Small intestine (tissue), 7 donors: ENCODE data around the gene NPY2R. TPM values are rescaled to one million over a fixed set of nuclear protein-coding genes. Genes with fewer than 3 reads are reported as not detected.

Source experiments
- DNase-seq, 2 donors: peaks; one replicate each; pipeline versions ENCODE4 v3.0.0 to v3.0.0-alpha.2; 2013
- FAIRE-seq: peaks from 2 replicates; lab custom pipeline; 2012; peaks lifted over from hg19 to GRCh38; lab: Jason Lieb, UNC
- H3K27ac ChIP-seq, 3 donors: one replicate each; pipeline ENCODE4 v1.5.1; 2013; ENCODE audit warnings: low read length in 2 of 3, mild to moderate bottlenecking in 2 of 3, control low read depth in 1 of 3, inconsistent platforms in 1 of 3, low read depth in 1 of 3, moderate library complexity in 1 of 3
- H3K27me3 ChIP-seq, 3 donors: one replicate each; pipeline ENCODE4 v1.6.1; 2013; ENCODE audit warnings: low read length in 3 of 3, inconsistent platforms in 1 of 3; ENCODE audit not compliant: control insufficient read depth in 3 of 3, insufficient read depth in 3 of 3
- H3K36me3 ChIP-seq, 3 donors: one replicate each; pipeline ENCODE4 v1.6.1; 2013; ENCODE audit warnings: low read length in 3 of 3, inconsistent platforms in 1 of 3, low read depth in 1 of 3, mild to moderate bottlenecking in 1 of 3, moderate library complexity in 1 of 3; ENCODE audit not compliant: control insufficient read depth in 3 of 3, insufficient read depth in 2 of 3
- H3K4me1 ChIP-seq, 3 donors: one replicate each; pipeline ENCODE4 v1.6.1; 2013; ENCODE audit warnings: low read length in 2 of 3, inconsistent platforms in 1 of 3, low read depth in 1 of 3, mild to moderate bottlenecking in 1 of 3, moderate library complexity in 1 of 3; ENCODE audit not compliant: control insufficient read depth in 3 of 3, insufficient read depth in 2 of 3
- H3K4me3 ChIP-seq, 3 donors: one replicate each; pipeline ENCODE4 v1.5.1; 2013; ENCODE audit warnings: low read length in 3 of 3, control low read depth in 1 of 3, inconsistent platforms in 1 of 3, low read depth in 1 of 3, mild to moderate bottlenecking in 1 of 3, moderate library complexity in 1 of 3
- H3K9me3 ChIP-seq, 2 donors: one replicate each; pipeline ENCODE4 v1.6.1; 2013; ENCODE audit warnings: low read depth in 1 of 2, low read length in 1 of 2; ENCODE audit not compliant: control insufficient read depth in 2 of 2, insufficient read depth in 1 of 2
- WGBS, 3 donors: extraction: QIAGEN DNeasy Blood & Tissue Kit; methylation state at CpG; one replicate each; pipeline ENCODE4 v1.1.7; 2013; 5-methylcytosine and 5-hydroxymethylcytosine counted together
- polyA plus RNA-seq, 4 donors: library from polyadenylated mRNA; stranded (reverse) in 3 of 4; unstranded in 1 of 4; fragments of 200-250 nt in 3 of 4; fragments of 120-200 nt in 1 of 4; gene quantifications; one replicate each; pipeline versions ENCODE4 v1.2.1 to v1.2.3, GENCODE V29; 2013
- donor health status: healthy with polysubstance abuse.
- donor health status: control.
- donor health status: control.
- donor health status: Bipolar disorder and iron deficiency.
- donor health status: healthy.

NPY2R gene
- polyA plus RNA-seq, 4 donors = 0.28 to 2.2 TPM; not detected in 2

DNA sequence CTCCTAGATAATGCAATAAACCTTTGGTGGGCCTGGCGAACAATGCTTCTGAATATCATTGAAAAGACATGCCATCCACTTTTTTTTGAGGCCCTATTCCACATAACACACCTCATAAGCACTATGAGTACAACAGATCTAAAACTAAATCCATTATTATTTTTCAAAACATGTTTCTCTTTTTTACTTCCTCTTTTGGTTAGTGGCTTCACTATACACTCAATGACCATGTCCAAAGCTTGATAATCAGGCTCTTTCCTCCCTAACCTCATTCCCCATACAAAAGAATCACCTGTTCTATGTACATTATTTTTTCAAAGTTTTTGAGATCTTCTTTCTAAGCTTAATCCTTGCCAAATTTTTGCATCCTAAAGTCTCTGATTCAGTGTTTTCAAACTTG lies 20.4 kb upstream of the NPY2R start:
- no peaks in the 10 kb centered on the region for H3K27me3 ChIP-seq
- no peaks in the 10 kb centered on the region for H3K36me3 ChIP-seq
- FAIRE-seq = no peak
- 40 to 73% (median 67%) methylated on average over 1 of the region's 1 CpG for WGBS, 3 donors
- H3K9me3 ChIP-seq = no peaks in the 10 kb centered on the region
- H3K27ac ChIP-seq = no peak overlapping the region
- no peak for DNase-seq
- no peaks in the 10 kb centered on the region for H3K4me1 ChIP-seq
- no peak overlapping the region for H3K4me3 ChIP-seq

DNA sequence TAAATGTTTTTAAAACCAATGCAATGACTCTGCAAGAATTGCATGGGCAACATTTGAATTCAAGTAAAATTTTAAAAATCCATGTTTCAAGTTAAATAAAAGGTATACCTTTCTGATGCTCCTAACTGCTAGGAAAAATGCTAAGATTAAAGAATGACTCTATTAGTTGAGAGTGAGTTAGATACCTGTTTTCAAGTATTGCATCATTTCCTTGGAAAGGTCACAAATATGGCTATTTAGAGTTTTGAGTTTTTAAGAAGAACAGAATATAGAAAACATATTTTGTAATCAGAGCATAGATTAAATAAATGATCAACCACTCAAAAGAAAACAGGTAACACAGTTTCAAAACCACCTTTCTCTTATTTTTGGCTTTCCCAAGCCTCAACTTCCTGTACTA lies 18.3 kb upstream of the NPY2R start:
- no peak for DNase-seq
- no peaks in the 10 kb centered on the region for H3K4me1 ChIP-seq
- FAIRE-seq = no peak
- H3K9me3 ChIP-seq = no peaks in the 10 kb centered on the region
- no peak overlapping the region for H3K27ac ChIP-seq
- H3K27me3 ChIP-seq = no peaks in the 10 kb centered on the region
- H3K36me3 ChIP-seq = no peaks in the 10 kb centered on the region
- no peak overlapping the region for H3K4me3 ChIP-seq

DNA sequence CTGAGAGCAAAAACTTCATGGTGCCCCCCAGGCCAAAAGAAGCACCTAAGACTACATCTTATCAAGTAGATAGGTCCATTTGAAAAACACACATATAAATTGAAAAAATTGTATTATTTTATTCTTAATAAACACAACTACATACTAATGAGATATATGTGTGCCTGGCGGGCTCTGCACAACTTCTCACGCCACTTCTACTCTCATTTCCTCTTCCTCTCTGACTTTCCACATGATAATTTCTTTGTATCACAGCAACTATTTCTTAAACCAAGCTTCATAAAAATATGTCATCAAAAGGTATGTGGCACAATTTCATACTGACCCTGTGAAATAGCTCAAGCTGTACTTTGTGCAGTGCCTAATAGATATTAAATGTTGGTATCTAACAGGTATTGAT lies 10.7 kb upstream of the NPY2R start:
- no peak for FAIRE-seq
- WGBS, 3 donors = 84 to 93% (median 89%) methylated on average over 2 of the region's 2 CpGs

DNA sequence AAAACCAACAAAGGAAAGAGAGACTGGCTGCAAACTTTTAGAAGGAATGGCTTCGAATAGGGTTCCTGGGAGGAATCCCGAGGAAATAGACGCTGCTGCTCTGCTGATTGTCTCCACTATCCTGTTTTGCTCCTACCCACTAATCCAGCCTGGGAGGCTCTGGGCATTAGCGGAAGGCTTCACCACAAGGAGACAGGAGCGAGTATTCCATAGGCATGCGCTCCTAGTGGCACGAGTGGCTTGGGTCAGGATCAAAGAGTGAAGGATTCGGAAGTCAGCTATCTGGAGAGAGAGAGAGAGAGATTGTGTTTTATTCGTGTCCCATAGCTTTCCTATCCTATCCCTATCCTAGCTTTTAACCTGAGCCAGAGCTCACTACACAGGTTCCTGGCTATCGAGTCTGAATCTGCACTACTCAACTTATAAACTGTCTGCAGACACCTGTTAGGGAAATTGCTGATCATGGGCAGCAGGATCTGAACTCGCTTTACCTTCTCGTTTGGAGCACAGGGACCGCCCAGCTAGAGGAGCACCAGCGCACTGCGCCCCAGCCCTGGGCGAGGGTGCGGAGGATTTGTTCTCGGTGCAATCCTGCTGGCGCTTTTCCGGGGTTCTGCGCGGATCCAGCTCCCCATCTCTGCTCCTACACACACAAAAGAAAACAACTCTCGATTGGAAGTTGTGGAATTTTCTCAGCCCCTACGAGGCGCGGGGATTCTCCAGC lies 740 bp upstream of the NPY2R start:
- Histone ChIP-seq H3K27ac (no peak overlapping the region), H3K9me3 (no peaks in the 10 kb centered on the region), H3K36me3 (no peaks in the 10 kb centered on the region), H3K4me3 (peak overlapping the region in 1 of 3 donors; percentile 37), H3K27me3 (peaks cover 4 to 38% (median 20%) of the 10 kb centered on the region in 3 donors), H3K4me1 (no peaks in the 10 kb centered on the region)
- 4 to 12% (median 7%) methylated on average over 26 of the region's 26 CpGs for WGBS, 3 donors
- peak in 1 of 2 donors; percentile 26 for DNase-seq
- no peak for FAIRE-seq

More for the DNA sequence above, 10.7 kb upstream of the NPY2R start:
- no peaks in the 10 kb centered on the region for H3K27me3 ChIP-seq
- no peak overlapping the region for H3K27ac ChIP-seq
- no peaks in the 10 kb centered on the region for H3K36me3 ChIP-seq
- H3K9me3 ChIP-seq = no peaks in the 10 kb centered on the region
- H3K4me3 ChIP-seq = no peak overlapping the region
- H3K4me1 ChIP-seq = no peaks in the 10 kb centered on the region
- no peak for DNase-seq

DNA sequence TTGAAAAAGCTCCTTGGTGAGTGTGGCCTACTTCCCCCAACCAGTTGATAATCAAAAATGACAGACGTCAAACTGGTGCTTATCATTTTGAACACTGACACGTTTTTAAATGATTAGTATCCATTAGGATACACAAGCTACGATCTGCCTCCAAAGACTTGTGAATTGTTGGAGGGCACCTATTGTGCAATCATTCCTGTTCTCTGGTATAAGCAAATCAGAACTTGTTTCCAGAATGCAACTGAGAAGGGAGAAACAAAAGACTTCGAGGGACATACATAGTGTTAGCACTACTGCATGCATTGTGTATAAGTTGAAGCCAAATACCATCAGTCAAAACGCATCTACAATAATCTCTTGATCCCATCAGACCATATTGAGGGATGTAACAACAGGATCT lies 11.6 kb downstream of the NPY2R start:
- DNase-seq = no peak

DNA sequence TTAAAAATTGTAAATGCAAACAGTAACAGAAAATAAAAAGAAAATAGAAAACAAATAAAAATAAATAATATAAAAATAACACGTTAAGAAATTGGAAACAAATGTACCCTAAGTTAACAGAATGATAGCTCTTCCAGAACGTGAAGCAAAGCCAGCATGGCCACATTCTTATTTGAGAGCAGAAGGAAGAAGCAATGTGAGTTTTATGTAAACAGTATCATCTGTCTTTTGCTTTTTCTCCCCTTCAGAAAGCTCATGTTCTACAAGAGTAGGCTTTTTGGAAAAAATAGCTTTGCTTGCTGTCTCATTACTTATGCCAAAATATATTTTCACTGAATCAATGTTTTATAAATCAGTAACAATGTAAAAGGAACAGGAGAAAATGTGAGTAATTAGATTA lies 18.7 kb downstream of the NPY2R start:
- Histone ChIP-seq H3K9me3 (no peaks in the 10 kb centered on the region), H3K27ac (no peak overlapping the region), H3K4me3 (no peak overlapping the region), H3K27me3 (no peaks in the 10 kb centered on the region), H3K4me1 (no peaks in the 10 kb centered on the region), H3K36me3 (no peaks in the 10 kb centered on the region)
- WGBS, 3 donors = 20 to 35% (median 33%) methylated on average over 2 of the region's 2 CpGs
- DNase-seq (no peak), FAIRE-seq (no peak)

More for the DNA sequence above, 11.6 kb downstream of the NPY2R start:
- no peak for FAIRE-seq
- no peaks in the 10 kb centered on the region for H3K9me3 ChIP-seq
- 64 to 69% (median 68%) methylated on average over 5 of the region's 5 CpGs for WGBS, 3 donors
- no peak overlapping the region for H3K27ac ChIP-seq
- no peak overlapping the region for H3K4me3 ChIP-seq
- no peaks in the 10 kb centered on the region for H3K4me1 ChIP-seq
- no peaks in the 10 kb centered on the region for H3K27me3 ChIP-seq
- no peaks in the 10 kb centered on the region for H3K36me3 ChIP-seq

DNA sequence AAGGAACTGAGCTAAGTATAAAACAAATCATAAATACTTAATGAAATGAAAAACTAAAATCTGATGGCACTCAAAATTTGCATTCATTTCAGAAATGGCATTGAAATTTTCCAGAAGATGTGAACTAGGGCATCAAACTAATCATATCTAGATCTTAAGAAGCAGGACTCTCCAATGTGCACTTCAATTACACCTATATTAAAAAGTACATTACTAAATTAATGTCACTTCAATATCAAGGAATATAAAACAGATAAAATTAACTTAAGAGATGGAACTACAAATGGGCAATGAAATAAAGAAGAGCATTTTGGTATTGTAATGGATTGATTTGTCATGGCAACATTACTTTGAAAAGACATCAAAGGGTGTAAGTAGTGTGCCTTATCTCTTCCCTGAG lies 20.3 kb downstream of the NPY2R start:
- no peak overlapping the region for H3K27ac ChIP-seq
- H3K4me3 ChIP-seq = no peak overlapping the region
- DNase-seq = no peak
- no peaks in the 10 kb centered on the region for H3K4me1 ChIP-seq
- FAIRE-seq = no peak
- H3K9me3 ChIP-seq = no peaks in the 10 kb centered on the region
- H3K36me3 ChIP-seq = no peaks in the 10 kb centered on the region
- no peaks in the 10 kb centered on the region for H3K27me3 ChIP-seq

DNA sequence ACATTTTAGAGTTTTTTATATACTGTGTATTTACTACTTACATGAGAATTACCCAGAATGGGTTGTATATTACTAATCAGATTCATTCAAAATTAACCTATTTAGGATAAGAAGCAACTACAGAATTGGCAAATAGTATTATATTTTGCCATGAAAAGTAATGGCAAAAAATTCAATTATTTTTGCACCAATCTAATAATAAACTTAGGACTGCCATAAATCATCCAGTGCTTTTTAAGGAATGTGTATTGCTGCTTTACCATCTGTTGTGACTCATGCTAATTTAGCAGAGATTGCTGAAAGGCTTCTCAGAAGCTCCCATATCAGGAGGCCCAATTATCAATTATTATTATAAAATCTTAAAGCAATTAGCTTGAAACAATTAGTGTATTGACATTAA lies 24.0 kb downstream of the NPY2R start:
- no peak overlapping the region for H3K27ac ChIP-seq
- no peaks in the 10 kb centered on the region for H3K4me1 ChIP-seq
- DNase-seq = no peak
- peaks cover 0 to 4% of the 10 kb centered on the region in 2 donors for H3K9me3 ChIP-seq
- H3K27me3 ChIP-seq = no peaks in the 10 kb centered on the region
- H3K4me3 ChIP-seq = no peak overlapping the region
- no peak for FAIRE-seq
- H3K36me3 ChIP-seq = no peaks in the 10 kb centered on the region

DNA sequence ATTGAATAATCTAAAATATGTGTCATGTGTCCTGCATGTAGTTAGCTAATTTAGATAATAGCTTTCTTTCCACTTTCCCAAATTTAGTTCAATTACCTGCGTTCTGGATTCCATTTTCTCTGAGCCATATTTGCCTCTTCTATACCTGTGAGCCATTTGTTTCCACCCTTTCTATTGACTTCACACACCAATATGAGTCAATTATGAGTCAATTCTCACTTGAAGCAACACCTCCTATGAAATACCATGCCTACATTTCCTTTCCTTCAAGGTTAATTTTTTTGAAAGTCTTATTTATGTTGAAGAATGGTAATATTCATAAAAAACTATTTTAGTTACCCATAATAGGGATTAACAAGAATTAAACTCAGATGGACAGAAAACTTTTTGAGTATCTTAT lies 25.8 kb downstream of the NPY2R start:
- no peaks in the 10 kb centered on the region for H3K4me1 ChIP-seq
- WGBS, 3 donors = 78 to 81% (median 79%) methylated on average over 1 of the region's 1 CpG
- no peaks in the 10 kb centered on the region for H3K36me3 ChIP-seq
- H3K9me3 ChIP-seq = peaks cover 0 to 4% of the 10 kb centered on the region in 2 donors
- no peak for FAIRE-seq
- no peak overlapping the region for H3K27ac ChIP-seq
- H3K4me3 ChIP-seq = no peak overlapping the region
- no peak for DNase-seq
- no peaks in the 10 kb centered on the region for H3K27me3 ChIP-seq
